ENCODE data around the gene PATL2.

The PATL2 gene

DNA sequence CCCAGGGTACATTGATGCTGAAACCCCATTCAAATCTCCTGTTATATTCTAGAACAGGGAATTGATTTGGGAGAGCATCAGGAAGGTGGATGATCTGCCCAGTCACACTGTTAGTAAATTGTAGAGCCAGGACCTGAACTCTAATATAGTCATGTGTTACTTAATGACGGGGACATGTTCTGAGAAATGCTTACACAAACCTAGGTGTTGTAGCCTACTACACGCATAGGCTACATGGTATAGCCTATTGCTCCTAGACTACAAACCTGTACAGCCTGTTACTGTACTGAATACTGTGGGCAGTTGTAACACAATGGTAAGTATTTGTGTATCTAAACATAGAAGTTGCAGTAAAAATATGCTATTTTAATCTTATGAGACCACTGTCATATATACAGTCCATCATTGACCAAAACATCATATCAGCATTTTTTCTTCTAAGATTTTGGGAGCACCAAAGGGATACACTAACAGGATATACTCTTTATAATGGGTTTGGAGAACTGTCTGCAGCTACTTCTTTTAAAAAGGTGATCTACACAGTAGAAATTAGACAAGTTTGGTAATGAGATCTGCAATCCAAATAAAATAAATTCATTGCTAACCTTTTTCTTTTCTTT, 6.0 kb upstream of the PATL2 start:
- Histone ChIP-seq H3K4me1 (ENCODE audit: insufficient read depth, low read length) (peaks cover 4% of the 10 kb centered on the region; the same call in 1 of the 2 replicates), H3K4me3 (ENCODE audit: low read length) (no peak overlapping the region), H3K9ac (ENCODE audit: low read depth, low read length) (no peak overlapping the region), H3K27ac (ENCODE audit: low read length) (no peak overlapping the region), H3K36me3 (ENCODE audit: insufficient read depth, low read depth, low read length) (peaks cover 28% of the 10 kb centered on the region), H3K9me3 (ENCODE audit: insufficient read depth, low read depth, low read length) (no peaks in the 10 kb centered on the region), H3K27me3 (ENCODE audit: insufficient read depth, low read length) (peaks cover 10% of the 10 kb centered on the region)

- H3K4me3 ChIP-seq (ENCODE audit: low read length), result no peak overlapping the region
- no peak overlapping the region for H3K27ac ChIP-seq (ENCODE audit: low read length)
- H3K4me1 ChIP-seq (ENCODE audit: insufficient read depth, low read length), result peaks cover 5% of the 10 kb centered on the region; the same call in 1 of the 2 replicates
- no peak overlapping the region for H3K9ac ChIP-seq (ENCODE audit: low read depth, low read length)
- H3K27me3 ChIP-seq (ENCODE audit: insufficient read depth, low read length), result peaks cover 17% of the 10 kb centered on the region
- H3K36me3 ChIP-seq (ENCODE audit: insufficient read depth, low read depth, low read length), result peaks cover 28% of the 10 kb centered on the region
- no peaks in the 10 kb centered on the region for H3K9me3 ChIP-seq (ENCODE audit: insufficient read depth, low read depth, low read length)
These were observed 4.7 kb upstream of the PATL2 start for GRCh38 chr15:44715797-44716334.

GRCh38 chr15:44715142-44715796, 4.1 kb upstream of the PATL2 start:
- no peaks in the 10 kb centered on the region for H3K9me3 ChIP-seq (ENCODE audit: insufficient read depth, low read depth, low read length)
- peaks cover 5% of the 10 kb centered on the region; the same call in 1 of the 2 replicates for H3K4me1 ChIP-seq (ENCODE audit: insufficient read depth, low read length)
- H3K27me3 ChIP-seq (ENCODE audit: insufficient read depth, low read length), result peaks cover 17% of the 10 kb centered on the region
- H3K27ac ChIP-seq (ENCODE audit: low read length), result no peak overlapping the region
- peaks cover 28% of the 10 kb centered on the region for H3K36me3 ChIP-seq (ENCODE audit: insufficient read depth, low read depth, low read length)
- H3K4me3 ChIP-seq (ENCODE audit: low read length), result no peak overlapping the region
- H3K9ac ChIP-seq (ENCODE audit: low read depth, low read length), result no peak overlapping the region

DNA sequence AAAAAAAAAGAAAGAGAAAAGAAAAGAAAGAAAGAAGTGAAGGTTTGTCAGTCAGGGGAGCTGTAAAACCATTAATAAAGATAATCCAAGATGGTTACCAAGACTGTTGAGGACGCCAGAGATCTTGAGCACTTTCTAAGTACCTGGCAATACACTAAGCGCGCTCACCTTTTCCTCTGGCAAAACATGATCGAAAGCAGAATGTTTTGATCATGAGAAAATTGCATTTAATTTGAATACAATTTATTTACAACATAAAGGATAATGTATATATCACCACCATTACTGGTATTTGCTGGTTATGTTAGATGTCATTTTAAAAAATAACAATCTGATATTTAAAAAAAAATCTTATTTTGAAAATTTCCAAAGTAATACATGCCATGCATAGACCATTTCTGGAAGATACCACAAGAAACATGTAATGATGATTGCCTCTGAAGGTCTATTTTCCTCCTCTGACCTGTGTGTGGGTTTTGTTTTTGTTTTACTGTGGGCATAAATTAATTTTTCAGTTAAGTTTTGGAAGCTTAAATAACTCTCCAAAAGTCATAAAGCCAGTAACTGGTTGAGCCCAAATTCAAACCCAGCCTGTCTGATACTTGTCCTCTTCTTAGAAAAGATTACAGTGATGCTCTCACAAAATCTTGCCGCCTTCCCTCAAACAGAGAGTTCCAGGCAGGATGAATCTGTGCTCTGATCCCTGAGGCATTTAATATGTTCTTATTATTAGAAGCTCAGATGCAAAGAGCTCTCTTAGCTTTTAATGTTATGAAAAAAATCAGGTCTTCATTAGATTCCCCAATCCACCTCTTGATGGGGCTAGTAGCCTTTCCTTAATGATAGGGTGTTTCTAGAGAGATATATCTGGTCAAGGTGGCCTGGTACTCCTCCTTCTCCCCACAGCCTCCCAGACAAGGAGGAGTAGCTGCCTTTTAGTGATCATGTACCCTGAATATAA, 2.2 kb upstream of the PATL2 start:
- peaks cover 5% of the 10 kb centered on the region; the same call in 1 of the 2 replicates for H3K4me1 ChIP-seq (ENCODE audit: insufficient read depth, low read length)
- H3K27ac ChIP-seq (ENCODE audit: low read length), result no peak overlapping the region
- peaks cover 28% of the 10 kb centered on the region for H3K36me3 ChIP-seq (ENCODE audit: insufficient read depth, low read depth, low read length)

DNA sequence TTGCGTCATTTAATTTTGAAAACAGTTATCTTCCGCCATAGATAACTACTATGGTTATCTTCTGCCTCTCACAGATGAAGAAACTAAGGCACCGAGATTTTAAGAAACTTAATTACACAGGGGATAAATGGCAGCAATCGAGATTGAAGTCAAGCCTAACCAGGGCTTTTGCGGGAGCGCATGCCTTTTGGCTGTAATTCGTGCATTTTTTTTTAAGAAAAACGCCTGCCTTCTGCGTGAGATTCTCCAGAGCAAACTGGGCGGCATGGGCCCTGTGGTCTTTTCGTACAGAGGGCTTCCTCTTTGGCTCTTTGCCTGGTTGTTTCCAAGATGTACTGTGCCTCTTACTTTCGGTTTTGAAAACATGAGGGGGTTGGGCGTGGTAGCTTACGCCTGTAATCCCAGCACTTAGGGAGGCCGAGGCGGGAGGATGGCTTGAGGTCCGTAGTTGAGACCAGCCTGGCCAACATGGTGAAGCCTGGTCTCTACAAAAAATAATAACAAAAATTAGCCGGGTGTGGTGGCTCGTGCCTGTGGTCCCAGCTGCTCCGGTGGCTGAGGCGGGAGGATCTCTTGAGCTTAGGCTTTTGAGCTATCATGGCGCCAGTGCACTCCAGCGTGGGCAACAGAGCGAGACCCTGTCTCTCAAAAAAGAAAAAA, 1.4 kb upstream of the PATL2 start:
- peaks cover 22% of the 10 kb centered on the region for H3K36me3 ChIP-seq (ENCODE audit: insufficient read depth, low read depth, low read length)
- H3K9me3 ChIP-seq (ENCODE audit: insufficient read depth, low read depth, low read length), result no peaks in the 10 kb centered on the region
- peaks cover 5% of the 10 kb centered on the region; the same call in 1 of the 2 replicates for H3K4me1 ChIP-seq (ENCODE audit: insufficient read depth, low read length)
- no peak overlapping the region for H3K27ac ChIP-seq (ENCODE audit: low read length)
- peak overlapping the region; percentile 87 for H3K4me3 ChIP-seq (ENCODE audit: low read length)
- H3K9ac ChIP-seq (ENCODE audit: low read depth, low read length), result peak overlapping the region; percentile 80; the same call in 1 of the 2 replicates
- peaks cover 17% of the 10 kb centered on the region for H3K27me3 ChIP-seq (ENCODE audit: insufficient read depth, low read length)

More for the DNA sequence above, 2.2 kb upstream of the PATL2 start:
- no peaks in the 10 kb centered on the region for H3K9me3 ChIP-seq (ENCODE audit: insufficient read depth, low read depth, low read length)
- H3K4me3 ChIP-seq (ENCODE audit: low read length), result no peak overlapping the region
- H3K9ac ChIP-seq (ENCODE audit: low read depth, low read length), result no peak overlapping the region
- peaks cover 17% of the 10 kb centered on the region for H3K27me3 ChIP-seq (ENCODE audit: insufficient read depth, low read length)

GRCh38 chr15:44711743-44712345, 721 bp upstream of the PATL2 start:
- peak overlapping the region; percentile 87 for H3K4me3 ChIP-seq (ENCODE audit: low read length)
- peaks cover 16% of the 10 kb centered on the region for H3K36me3 ChIP-seq (ENCODE audit: insufficient read depth, low read depth, low read length)
- no peak overlapping the region for H3K27ac ChIP-seq (ENCODE audit: low read length)
- no peaks in the 10 kb centered on the region for H3K9me3 ChIP-seq (ENCODE audit: insufficient read depth, low read depth, low read length)
- H3K27me3 ChIP-seq (ENCODE audit: insufficient read depth, low read length), result peaks cover 17% of the 10 kb centered on the region
- peaks cover 5% of the 10 kb centered on the region; the same call in 1 of the 2 replicates for H3K4me1 ChIP-seq (ENCODE audit: insufficient read depth, low read length)
- peak overlapping the region; percentile 80 for H3K9ac ChIP-seq (ENCODE audit: low read depth, low read length)

DNA sequence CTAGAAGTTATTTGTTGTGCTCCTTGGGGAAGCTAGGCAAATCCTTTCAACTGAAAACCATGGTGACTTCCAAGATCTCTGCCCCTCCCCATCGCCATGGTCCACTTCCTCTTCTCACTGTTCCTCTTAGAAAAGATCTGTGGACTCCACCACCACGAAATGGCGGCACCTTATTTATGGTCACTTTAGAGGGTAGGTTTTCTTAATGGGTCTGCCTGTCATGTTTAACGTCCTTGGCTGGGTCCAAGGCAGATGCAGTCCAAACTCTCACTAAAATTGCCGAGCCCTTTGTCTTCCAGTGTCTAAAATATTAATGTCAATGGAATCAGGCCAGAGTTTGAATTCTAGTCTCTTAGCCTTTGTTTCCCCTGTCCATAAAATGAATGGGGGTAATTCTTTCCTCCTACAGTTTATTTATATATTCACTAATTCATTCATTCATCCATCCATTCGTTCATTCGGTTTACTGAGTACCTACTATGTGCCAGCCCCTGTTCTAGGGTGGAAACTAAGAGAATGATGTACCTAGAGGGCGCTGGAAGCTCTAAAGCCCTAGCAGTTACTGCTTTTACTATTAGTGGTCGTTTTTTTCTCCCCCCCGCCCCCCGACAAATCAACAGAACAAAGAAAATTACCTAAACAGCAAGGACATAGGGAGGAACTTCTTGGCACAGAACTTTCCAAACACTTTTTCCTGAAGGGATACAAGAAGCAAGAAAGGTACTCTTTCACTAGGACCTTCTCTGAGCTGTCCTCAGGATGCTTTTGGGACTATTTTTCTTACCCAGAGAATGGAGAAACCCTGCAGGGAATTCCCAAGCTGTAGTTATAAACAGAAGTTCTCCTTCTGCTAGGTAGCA, 657 bp downstream of the PATL2 start:
- Histone ChIP-seq H3K4me1 (ENCODE audit: insufficient read depth, low read length) (peaks cover 5% of the 10 kb centered on the region; the same call in 1 of the 2 replicates), H3K9me3 (ENCODE audit: insufficient read depth, low read depth, low read length) (no peaks in the 10 kb centered on the region), H3K4me3 (ENCODE audit: low read length) (peak overlapping the region; percentile 87), H3K36me3 (ENCODE audit: insufficient read depth, low read depth, low read length) (peaks cover 2% of the 10 kb centered on the region; the same call in 1 of the 2 replicates), H3K27ac (ENCODE audit: low read length) (no peak overlapping the region), H3K27me3 (ENCODE audit: insufficient read depth, low read length) (peaks cover 17% of the 10 kb centered on the region), H3K9ac (ENCODE audit: low read depth, low read length) (peak overlapping the region; percentile 80; the same call in 1 of the 2 replicates)

DNA sequence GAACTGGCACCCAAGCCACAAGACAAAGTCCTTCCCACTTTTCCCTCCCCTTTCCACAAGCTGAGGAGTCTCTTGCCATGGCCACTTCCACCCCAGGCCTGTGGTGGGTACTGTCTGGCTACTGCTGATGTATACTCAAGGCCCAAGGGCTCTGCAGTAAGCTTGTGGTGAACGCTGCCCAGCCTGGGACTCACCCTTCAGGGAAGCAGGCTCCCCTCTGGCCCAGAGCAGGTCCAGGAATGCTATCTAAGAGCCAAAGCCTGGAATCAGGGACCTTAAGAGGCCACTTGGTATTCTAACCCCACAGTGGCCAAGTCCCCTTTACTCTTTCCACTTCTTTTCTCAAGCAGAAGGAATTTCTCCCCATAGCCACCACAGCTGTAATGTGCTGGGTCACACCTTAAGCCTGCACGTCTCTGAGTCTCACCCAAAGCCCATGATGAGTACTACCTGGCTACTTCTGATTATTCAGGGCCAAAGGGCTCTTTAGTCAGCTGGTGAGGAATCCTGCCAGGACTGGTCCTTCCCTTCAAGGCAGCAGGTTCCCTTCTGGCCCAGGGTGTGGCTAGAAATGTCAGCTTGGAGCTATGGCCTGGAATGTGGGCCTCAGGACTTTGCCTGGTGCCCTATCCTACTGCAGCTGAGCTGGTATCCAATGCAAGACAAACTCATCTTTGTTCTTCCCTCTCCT, 4.0 kb downstream of the PATL2 start:
- H3K27me3 ChIP-seq (ENCODE audit: insufficient read depth, low read length), result peaks cover 7% of the 10 kb centered on the region
- H3K4me1 ChIP-seq (ENCODE audit: insufficient read depth, low read length), result peaks cover under 1% of the 10 kb centered on the region; the same call in 1 of the 2 replicates
- H3K4me3 ChIP-seq (ENCODE audit: low read length), result no peak overlapping the region
- no peaks in the 10 kb centered on the region for H3K9me3 ChIP-seq (ENCODE audit: insufficient read depth, low read depth, low read length)
- H3K27ac ChIP-seq (ENCODE audit: low read length), result no peak overlapping the region
- H3K9ac ChIP-seq (ENCODE audit: low read depth, low read length), result no peak overlapping the region
- H3K36me3 ChIP-seq (ENCODE audit: insufficient read depth, low read depth, low read length), result no peaks in the 10 kb centered on the region

DNA sequence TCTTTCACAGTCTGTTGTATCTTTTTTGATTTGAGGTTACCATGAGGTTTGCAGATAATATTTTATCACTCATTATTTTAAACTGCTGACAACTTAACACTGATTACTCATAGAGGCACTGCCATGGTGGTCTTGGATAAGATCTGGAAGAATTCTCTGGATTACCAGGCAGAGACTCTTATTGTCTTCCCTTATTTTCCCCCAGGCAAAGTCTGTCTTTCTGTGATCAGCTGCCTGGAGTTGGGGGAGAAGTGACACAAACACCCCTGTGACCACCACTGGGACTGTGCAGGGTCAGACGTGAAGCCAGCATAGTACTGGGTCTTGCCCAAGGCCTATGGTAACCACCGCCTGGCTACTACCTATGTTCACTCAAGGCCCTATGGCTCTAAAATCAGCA, 4.7 kb downstream of the PATL2 start:
- Histone ChIP-seq H3K27me3 (ENCODE audit: insufficient read depth, low read length) (no peaks in the 10 kb centered on the region; the same call in 1 of the 2 replicates), H3K36me3 (ENCODE audit: insufficient read depth, low read depth, low read length) (no peaks in the 10 kb centered on the region), H3K9ac (ENCODE audit: low read depth, low read length) (no peak overlapping the region), H3K4me1 (ENCODE audit: insufficient read depth, low read length) (no peaks in the 10 kb centered on the region), H3K4me3 (ENCODE audit: low read length) (no peak overlapping the region), H3K9me3 (ENCODE audit: insufficient read depth, low read depth, low read length) (no peaks in the 10 kb centered on the region), H3K27ac (ENCODE audit: low read length) (no peak overlapping the region)

DNA sequence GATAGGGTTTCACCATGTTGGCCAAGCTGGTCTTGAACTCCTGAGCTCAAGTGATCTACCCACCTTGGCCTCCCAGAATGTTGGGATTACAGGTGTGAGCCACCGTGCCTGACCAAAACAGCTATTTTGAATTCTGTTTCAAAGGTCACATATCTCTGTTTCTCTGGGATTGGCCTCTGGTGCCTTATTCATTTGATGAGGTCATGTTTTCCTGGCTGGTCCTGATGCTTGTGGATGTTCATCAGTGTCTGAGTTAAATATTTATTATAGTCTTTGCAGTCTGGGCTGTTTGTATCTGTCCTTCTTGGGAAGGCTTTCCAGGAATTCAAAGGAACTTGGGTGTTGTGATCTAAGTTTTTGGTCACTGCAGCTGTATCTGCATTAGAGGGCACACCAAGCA, 5.1 kb downstream of the PATL2 start:
- Histone ChIP-seq H3K27ac (ENCODE audit: low read length) (no peak overlapping the region), H3K36me3 (ENCODE audit: insufficient read depth, low read depth, low read length) (no peaks in the 10 kb centered on the region), H3K9me3 (ENCODE audit: insufficient read depth, low read depth, low read length) (no peaks in the 10 kb centered on the region), H3K4me1 (ENCODE audit: insufficient read depth, low read length) (no peaks in the 10 kb centered on the region), H3K9ac (ENCODE audit: low read depth, low read length) (no peak overlapping the region), H3K4me3 (ENCODE audit: low read length) (no peak overlapping the region), H3K27me3 (ENCODE audit: insufficient read depth, low read length) (no peaks in the 10 kb centered on the region)

Data from iPS-20b (cell line).